Choroid plexus epithelial cell (primary cell): ENCODE data around the gene ITGA8.
A peak's percentile ranks its signal among the peaks of the same experiment; 100 is the strongest.

Experiments used
- DNase-seq: peaks from one replicate; pipeline ENCODE4 v3.0.0-alpha.2; 2010; ENCODE audit warnings: low read depth
- H3K4me3 ChIP-seq: 2 replicates; pipeline ENCODE4 v1.5.1; 2011; ENCODE audit warnings: low read depth, mild to moderate bottlenecking, control low read depth, low read length, moderate library complexity
- TF ChIP-seq, protein P1 (sequence below): conservative IDR thresholded peaks from 2 replicates; pipeline ENCODE4 v1.5.1; 2011; ENCODE audit warnings: low read depth, mild to moderate bottlenecking, control low read depth, inconsistent platforms, low read length, moderate library complexity

Gene ITGA8

GRCh38 chr10:15754937-15755336, 35.2 kb upstream of the ITGA8 start:
- TF ChIP-seq, protein P1, sequence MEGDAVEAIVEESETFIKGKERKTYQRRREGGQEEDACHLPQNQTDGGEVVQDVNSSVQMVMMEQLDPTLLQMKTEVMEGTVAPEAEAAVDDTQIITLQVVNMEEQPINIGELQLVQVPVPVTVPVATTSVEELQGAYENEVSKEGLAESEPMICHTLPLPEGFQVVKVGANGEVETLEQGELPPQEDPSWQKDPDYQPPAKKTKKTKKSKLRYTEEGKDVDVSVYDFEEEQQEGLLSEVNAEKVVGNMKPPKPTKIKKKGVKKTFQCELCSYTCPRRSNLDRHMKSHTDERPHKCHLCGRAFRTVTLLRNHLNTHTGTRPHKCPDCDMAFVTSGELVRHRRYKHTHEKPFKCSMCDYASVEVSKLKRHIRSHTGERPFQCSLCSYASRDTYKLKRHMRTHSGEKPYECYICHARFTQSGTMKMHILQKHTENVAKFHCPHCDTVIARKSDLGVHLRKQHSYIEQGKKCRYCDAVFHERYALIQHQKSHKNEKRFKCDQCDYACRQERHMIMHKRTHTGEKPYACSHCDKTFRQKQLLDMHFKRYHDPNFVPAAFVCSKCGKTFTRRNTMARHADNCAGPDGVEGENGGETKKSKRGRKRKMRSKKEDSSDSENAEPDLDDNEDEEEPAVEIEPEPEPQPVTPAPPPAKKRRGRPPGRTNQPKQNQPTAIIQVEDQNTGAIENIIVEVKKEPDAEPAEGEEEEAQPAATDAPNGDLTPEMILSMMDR: no peak
- no peak overlapping the region for H3K4me3 ChIP-seq
- no peak for DNase-seq

- DNase-seq: no peak
- TF ChIP-seq, protein P1: no peak
- no peak overlapping the region for H3K4me3 ChIP-seq
Measured at GRCh38 chr10:15751046-15751445, 31.3 kb upstream of the ITGA8 start.

DNA sequence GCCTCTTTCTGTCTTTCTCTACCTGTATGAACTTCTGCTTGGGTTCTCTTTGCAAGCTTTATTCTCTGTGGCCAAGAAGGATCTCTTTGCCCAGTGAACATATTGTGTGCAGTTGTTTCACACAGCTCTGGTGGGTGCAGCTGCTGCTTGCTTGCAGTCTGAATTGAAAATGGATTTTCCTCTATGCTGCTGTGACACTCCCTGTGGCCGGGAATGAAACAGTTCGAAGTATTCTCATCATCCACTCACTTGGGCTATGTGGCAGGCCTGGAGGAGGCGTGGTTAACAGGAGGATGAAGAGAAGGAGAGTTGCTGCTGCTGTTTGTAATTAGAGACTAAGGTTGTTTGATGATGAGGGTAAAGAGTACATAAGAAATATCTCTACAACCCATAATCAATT, 28.4 kb upstream of the ITGA8 start:
- no peak overlapping the region for H3K4me3 ChIP-seq
- peak; percentile 10 for DNase-seq
- TF ChIP-seq, protein P1: no peak

DNA sequence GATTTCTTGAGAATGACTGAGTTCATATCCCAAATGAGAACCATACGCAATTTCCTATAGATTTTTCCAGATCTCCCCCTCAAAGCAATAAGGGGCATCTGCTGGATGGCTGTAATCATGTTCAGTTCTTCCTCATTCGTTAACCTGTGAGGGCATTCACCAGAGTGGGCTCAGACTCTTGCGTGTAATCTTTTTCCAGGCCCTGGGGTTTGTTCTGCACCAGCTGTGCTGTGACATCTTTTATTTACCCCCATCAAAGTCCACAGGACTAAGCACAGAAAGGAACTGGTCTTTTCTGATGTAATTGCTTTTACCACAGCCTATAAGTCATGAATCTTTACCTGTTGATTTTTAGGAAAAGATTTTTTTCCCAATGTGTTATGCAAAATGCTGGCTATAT, 27.9 kb upstream of the ITGA8 start:
- no peak for DNase-seq
- TF ChIP-seq, protein P1: no peak
- H3K4me3 ChIP-seq: no peak overlapping the region

DNA sequence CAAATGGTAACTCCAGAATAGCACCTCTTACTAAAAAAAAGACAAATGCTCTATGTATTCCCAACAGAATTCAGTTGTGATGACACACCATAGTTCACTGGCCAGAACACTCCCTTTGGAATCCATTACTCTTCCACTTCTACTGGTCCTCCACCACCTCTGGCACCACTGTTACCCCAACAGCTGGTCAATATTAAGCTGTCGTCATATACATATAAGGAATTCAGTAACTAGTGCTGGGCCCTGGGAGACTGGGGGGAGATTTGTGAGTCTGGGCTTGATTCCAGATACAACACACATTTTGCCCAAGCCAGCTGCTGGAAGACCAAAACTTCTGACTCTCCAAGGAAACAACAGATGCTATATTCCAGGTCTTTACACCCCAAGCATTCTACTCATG, 26.0 kb upstream of the ITGA8 start:
- DNase-seq: peak; percentile 55
- H3K4me3 ChIP-seq: no peak overlapping the region
- TF ChIP-seq, protein P1: no peak

DNA sequence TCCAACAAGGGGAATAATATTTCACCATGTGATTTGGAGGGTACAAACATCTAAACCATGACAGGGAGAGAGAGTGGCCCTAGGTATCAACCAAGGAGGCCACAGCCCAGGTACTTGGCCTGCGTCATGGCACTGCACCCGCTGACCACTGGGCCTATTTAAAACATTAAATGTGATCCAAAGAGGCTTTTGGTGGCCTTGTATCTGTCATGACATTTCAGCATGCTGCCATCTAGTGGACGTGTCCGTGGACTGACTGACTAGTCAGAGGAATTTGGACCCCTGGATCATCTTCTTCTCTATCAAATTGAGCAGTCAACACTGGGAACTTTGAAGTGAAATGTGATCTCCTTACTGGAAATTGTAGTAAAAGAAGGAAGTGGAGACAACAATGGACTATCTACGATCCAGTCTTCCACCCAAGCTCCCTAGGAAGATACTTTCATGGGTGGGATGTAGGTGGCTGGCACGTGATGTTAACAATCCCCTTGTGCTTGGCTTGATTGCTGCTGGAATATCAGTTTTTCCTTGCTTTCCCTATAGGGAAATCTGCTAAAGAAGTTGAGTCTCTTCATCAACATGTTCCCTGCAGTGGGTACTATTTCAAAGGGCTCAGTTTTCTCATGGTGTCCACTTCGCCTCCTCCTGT, 24.6 kb upstream of the ITGA8 start:
- DNase-seq: peak; percentile 81
- TF ChIP-seq, protein P1: peak; percentile 72
- H3K4me3 ChIP-seq: no peak overlapping the region

DNA sequence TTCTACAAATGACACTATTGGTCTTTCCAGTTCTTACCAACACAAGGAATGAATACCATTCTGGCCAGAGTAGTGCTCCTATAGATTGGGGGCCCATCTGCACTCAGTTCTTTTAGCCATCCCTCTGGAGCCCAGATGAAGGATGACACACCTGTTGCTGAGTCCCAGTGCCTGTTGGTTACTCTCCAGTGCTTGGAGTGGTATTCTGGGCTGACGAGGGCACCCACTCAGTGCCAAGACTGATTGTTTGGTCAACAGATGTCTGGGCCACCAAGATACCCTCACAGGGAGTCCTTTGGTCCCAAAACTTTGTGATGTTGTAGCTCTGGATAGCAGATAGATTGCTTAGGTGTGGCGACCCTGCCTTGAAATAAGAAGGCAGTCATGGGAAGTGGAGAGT, 23.7 kb upstream of the ITGA8 start:
- TF ChIP-seq, protein P1: no peak
- H3K4me3 ChIP-seq: no peak overlapping the region
- DNase-seq: no peak
